GM12875 (cell line): ENCODE results near the gene PLEKHA6.
"Not testable (repeated sequence)": the region's sequence is repeated elsewhere in the genome, so short reads cannot be mapped to it uniquely, and the experiment has no call there.

Experiments
- H3K4me3 ChIP-seq: one replicate; pipeline ENCODE4 v1.5.1; 2011; ENCODE audit warnings: low read depth, low read length, control low read depth
- CTCF ChIP-seq: IDR thresholded peaks from 2 replicates; pipeline ENCODE4 v1.5.1; 2011; ENCODE audit warnings: low read depth, mild to moderate bottlenecking, control low read depth, inconsistent platforms, low read length, moderate library complexity, borderline replicate concordance; ENCODE audit not compliant: insufficient read depth

Gene PLEKHA6

GRCh38 chr1:204314171-204314892 lies 45.4 kb downstream of the PLEKHA6 start:
- no peak overlapping the region for H3K4me3 ChIP-seq
- TF ChIP-seq CTCF, result no peak

- no peak for TF ChIP-seq CTCF
- H3K4me3 ChIP-seq, result no peak overlapping the region
Measured at GRCh38 chr1:204313675-204314074, 46.1 kb downstream of the PLEKHA6 start.

- not testable (repeated sequence) for H3K4me3 ChIP-seq
Measured at GRCh38 chr1:204310970-204311369, 48.8 kb downstream of the PLEKHA6 start.

GRCh38 chr1:204308023-204308628 lies 51.6 kb downstream of the PLEKHA6 start:
- TF ChIP-seq CTCF, result no peak
- no peak overlapping the region for H3K4me3 ChIP-seq

GRCh38 chr1:204307334-204307883 lies 52.3 kb downstream of the PLEKHA6 start:
- H3K4me3 ChIP-seq, result no peak overlapping the region
- no peak for TF ChIP-seq CTCF

- TF ChIP-seq CTCF, result no peak
- H3K4me3 ChIP-seq, result no peak overlapping the region
Measured at GRCh38 chr1:204306076-204306475, 53.7 kb downstream of the PLEKHA6 start.

- no peak for TF ChIP-seq CTCF
- no peak overlapping the region for H3K4me3 ChIP-seq
Measured at GRCh38 chr1:204304067-204304466, 55.7 kb downstream of the PLEKHA6 start.
